ENCODE measurements around the gene SEMA3E.
A peak's percentile ranks its signal among the peaks of the same experiment; 100 is the strongest.

The SEMA3E gene

GRCh38 chr7:83410989-83411591 lies 237.8 kb downstream of the SEMA3E start:
- H4K20me1 ChIP-seq (ENCODE audit: insufficient read depth, low read length) = no peaks in the 10 kb centered on the region
- H3K9me3 ChIP-seq (ENCODE audit: insufficient read depth, low read length) = no peaks in the 10 kb centered on the region

GRCh38 chr7:83394776-83395175 lies 254.2 kb downstream of the SEMA3E start:
- Histone ChIP-seq H3K9ac (ENCODE audit: low read length) (no peak overlapping the region), H2AFZ (ENCODE audit: low read depth, low read length) (no peak overlapping the region)

More at GRCh38 chr7:83410989-83411591, 237.8 kb downstream of the SEMA3E start:
- Histone ChIP-seq H3K36me3 (replicated peaks; ENCODE audit: low read depth, low read length) (no peaks in the 10 kb centered on the region), H3K27ac (ENCODE audit: low read length) (no peak overlapping the region), H3K79me2 (ENCODE audit: low read length) (no peaks in the 10 kb centered on the region), H3K27me3 (ENCODE audit: low read depth, low read length) (no peaks in the 10 kb centered on the region), H3K4me3 (ENCODE audit: low read length) (no peak overlapping the region), H2AFZ (ENCODE audit: low read depth, low read length) (no peak overlapping the region), H3K4me2 (ENCODE audit: low read length) (peak overlapping the region; percentile 6; the same call in 1 of the 2 replicates), H3K4me1 (ENCODE audit: low read length) (no peaks in the 10 kb centered on the region), H3K9ac (ENCODE audit: low read length) (no peak overlapping the region)
- TF ChIP-seq EZH2phosphoT487 (IDR thresholded peaks at IDR 0.05; ENCODE audit: low read depth) (no peak), CTCF (IDR thresholded peaks at IDR 0.05; ENCODE audit: low read depth, low read length) (peak; percentile 78)

GRCh38 chr7:83388436-83388835 lies 260.5 kb downstream of the SEMA3E start:
- Histone ChIP-seq H3K36me3 (replicated peaks; ENCODE audit: low read depth, low read length) (no peaks in the 10 kb centered on the region), H3K79me2 (ENCODE audit: low read length) (no peaks in the 10 kb centered on the region), H3K4me3 (ENCODE audit: low read length) (no peak overlapping the region), H3K9ac (ENCODE audit: low read length) (no peak overlapping the region), H2AFZ (ENCODE audit: low read depth, low read length) (no peak overlapping the region), H3K4me1 (ENCODE audit: low read length) (no peaks in the 10 kb centered on the region), H3K4me2 (ENCODE audit: low read length) (no peak overlapping the region), H3K27me3 (ENCODE audit: low read depth, low read length) (no peaks in the 10 kb centered on the region), H3K9me3 (ENCODE audit: insufficient read depth, low read length) (no peaks in the 10 kb centered on the region), H3K27ac (ENCODE audit: low read length) (no peak overlapping the region), H4K20me1 (ENCODE audit: insufficient read depth, low read length) (no peaks in the 10 kb centered on the region)
- TF ChIP-seq EZH2phosphoT487 (IDR thresholded peaks at IDR 0.05; ENCODE audit: low read depth) (no peak), CTCF (IDR thresholded peaks at IDR 0.05; ENCODE audit: low read depth, low read length) (no peak)

More at GRCh38 chr7:83394776-83395175, 254.2 kb downstream of the SEMA3E start:
- Histone ChIP-seq H3K4me2 (ENCODE audit: low read length) (no peak overlapping the region), H3K27me3 (ENCODE audit: low read depth, low read length) (no peaks in the 10 kb centered on the region), H3K4me1 (ENCODE audit: low read length) (no peaks in the 10 kb centered on the region), H3K36me3 (replicated peaks; ENCODE audit: low read depth, low read length) (no peaks in the 10 kb centered on the region), H4K20me1 (ENCODE audit: insufficient read depth, low read length) (no peaks in the 10 kb centered on the region), H3K27ac (ENCODE audit: low read length) (no peak overlapping the region), H3K79me2 (ENCODE audit: low read length) (no peaks in the 10 kb centered on the region), H3K9me3 (ENCODE audit: insufficient read depth, low read length) (no peaks in the 10 kb centered on the region), H3K4me3 (ENCODE audit: low read length) (no peak overlapping the region)
- TF ChIP-seq CTCF (IDR thresholded peaks at IDR 0.05; ENCODE audit: low read depth, low read length) (no peak), EZH2phosphoT487 (IDR thresholded peaks at IDR 0.05; ENCODE audit: low read depth) (no peak)

GRCh38 chr7:83366629-83367028 lies 282.3 kb downstream of the SEMA3E start:
- H3K4me3 ChIP-seq (ENCODE audit: low read length) = no peak overlapping the region
- no peaks in the 10 kb centered on the region for H4K20me1 ChIP-seq (ENCODE audit: insufficient read depth, low read length)
- no peaks in the 10 kb centered on the region for H3K27me3 ChIP-seq (ENCODE audit: low read depth, low read length)
- H3K4me1 ChIP-seq (ENCODE audit: low read length) = no peaks in the 10 kb centered on the region
- H3K27ac ChIP-seq (ENCODE audit: low read length) = no peak overlapping the region
- H3K79me2 ChIP-seq (ENCODE audit: low read length) = no peaks in the 10 kb centered on the region
- no peak overlapping the region for H2AFZ ChIP-seq (ENCODE audit: low read depth, low read length)
- H3K9me3 ChIP-seq (ENCODE audit: insufficient read depth, low read length) = no peaks in the 10 kb centered on the region
- H3K4me2 ChIP-seq (ENCODE audit: low read length) = no peak overlapping the region
- H3K36me3 ChIP-seq (replicated peaks; ENCODE audit: low read depth, low read length) = no peaks in the 10 kb centered on the region
- TF ChIP-seq CTCF (IDR thresholded peaks at IDR 0.05; ENCODE audit: low read depth, low read length) = peak; percentile 48; the same call in 1 of the 2 replicates
- TF ChIP-seq EZH2phosphoT487 (IDR thresholded peaks at IDR 0.05; ENCODE audit: low read depth) = no peak
- H3K9ac ChIP-seq (ENCODE audit: low read length) = no peak overlapping the region
